ENCODE data around the gene EVC.

- TF ChIP-seq EZH2 (IDR thresholded peaks at IDR 0.05) (no peak), POLR2AphosphoS5 (IDR thresholded peaks at IDR 0.05; ENCODE audit: borderline replicate concordance, low read depth, low read length) (no peak)
Measured at GRCh38 chr4:5738061-5738460, 27.1 kb downstream of the EVC start.
